Ishikawa (cell line): Measurements from ENCODE around the gene SH3GL1.

Source experiments
- CREB1 ChIP-seq: IDR thresholded peaks from 2 replicates; pipeline ENCODE4 v1.6.1; 2012; ENCODE audit warnings: low read depth
- EP300 ChIP-seq: IDR thresholded peaks from 2 replicates; pipeline ENCODE4 v1.6.1; 2012; ENCODE audit warnings: borderline replicate concordance
- REST ChIP-seq: IDR thresholded peaks from 2 replicates; pipeline ENCODE4 v1.6.1; 2012; ENCODE audit warnings: low read depth, mild to moderate bottlenecking
- TEAD4 ChIP-seq: IDR thresholded peaks from 2 replicates; pipeline ENCODE4 v1.6.1; 2012
- ZBTB7A ChIP-seq: IDR thresholded peaks from 2 replicates; pipeline ENCODE4 v1.6.1; 2012; ENCODE audit warnings: low read depth

DNA sequence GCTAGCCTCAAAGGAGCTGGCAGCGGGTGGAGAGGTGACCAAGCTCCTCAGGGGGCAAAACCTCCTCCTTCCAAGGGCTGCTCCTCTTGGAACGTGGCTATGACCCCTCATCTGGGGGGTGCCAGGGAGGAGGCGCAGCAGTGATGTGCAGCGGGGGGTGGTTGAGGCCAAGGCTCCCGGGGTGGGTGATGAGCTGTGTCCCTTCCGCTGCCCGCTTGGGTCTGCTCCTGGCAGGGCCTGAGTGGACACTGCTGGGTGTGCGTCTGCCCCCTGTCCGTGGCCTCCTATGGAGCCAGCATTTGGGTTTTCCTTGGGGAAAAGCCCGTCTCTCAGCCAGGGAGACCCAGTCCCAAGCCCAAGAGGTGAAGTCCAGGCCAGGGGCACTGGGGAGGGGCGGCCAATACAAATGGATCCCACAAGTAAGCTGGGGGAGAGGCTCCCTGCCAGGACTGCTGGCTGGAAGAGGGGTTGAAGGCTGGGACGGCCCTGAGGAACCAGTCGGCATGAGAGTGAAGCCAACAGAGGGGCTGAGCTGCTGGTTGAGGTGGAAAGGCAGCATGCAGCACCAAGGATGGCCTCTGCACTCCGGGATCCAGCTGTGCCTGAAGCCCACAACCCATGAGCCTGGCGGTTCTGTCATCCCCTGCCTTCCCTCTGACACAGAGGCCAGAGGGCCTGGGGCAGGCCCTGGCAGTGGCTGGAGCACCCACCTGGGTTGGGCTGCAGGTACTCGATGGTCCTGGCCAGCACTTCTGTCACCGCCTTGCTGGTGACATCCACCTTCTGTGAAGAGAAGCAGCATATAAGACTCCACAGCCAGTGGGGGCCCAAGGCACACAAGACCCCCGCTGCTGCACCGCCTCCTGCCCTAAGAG lies 34.3 kb downstream of the SH3GL1 start:
- TF ChIP-seq EP300 (no peak), REST (no peak), CREB1 (no peak), TEAD4 (no peak), ZBTB7A (no peak)
